GM18873 (cell line): ENCODE measurements around the gene CYP24A1.

ENCODE experiments used
- ATAC-seq: cut with Tn5 transposase; IDR thresholded peaks from one replicate; pipeline ENCODE4 v1.9.1; 2021; ENCODE audit warnings: mild to moderate bottlenecking, moderate library complexity, moderate number of reproducible peaks; ENCODE audit not compliant: unreplicated experiment, low FRiP score

Gene CYP24A1

DNA sequence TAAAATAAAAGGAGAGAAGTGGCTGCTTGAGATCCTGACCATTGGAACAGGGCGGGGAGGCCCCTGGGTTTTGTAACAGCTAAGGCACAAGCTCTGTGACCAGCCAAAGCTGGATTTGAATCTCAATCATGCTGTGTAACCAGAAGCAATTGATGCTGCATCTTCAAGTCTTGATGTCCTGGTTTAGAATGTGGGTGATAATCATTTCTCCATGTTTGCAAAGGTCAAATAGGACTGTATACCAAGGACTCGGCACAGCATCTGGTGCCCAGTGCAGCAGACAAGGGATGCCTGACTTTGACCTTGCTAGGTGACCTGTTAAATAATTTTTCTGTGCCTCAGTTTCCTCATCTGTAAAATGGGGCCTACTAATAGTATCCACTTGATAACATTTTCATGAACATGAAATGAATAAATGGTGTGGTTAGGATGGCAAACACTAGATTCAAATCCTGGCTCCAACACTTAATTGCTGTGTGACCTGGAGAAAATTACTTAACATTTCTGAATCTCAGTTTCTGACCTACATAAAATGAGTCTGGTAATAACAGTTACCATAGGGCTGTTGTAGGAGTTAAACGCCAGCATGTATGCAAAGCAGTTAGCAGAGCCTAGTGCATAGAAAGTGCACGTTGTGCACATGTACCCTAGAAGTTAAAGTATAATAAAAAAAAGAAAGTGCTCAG, 57.1 kb downstream of the CYP24A1 start:
- no peak for ATAC-seq

DNA sequence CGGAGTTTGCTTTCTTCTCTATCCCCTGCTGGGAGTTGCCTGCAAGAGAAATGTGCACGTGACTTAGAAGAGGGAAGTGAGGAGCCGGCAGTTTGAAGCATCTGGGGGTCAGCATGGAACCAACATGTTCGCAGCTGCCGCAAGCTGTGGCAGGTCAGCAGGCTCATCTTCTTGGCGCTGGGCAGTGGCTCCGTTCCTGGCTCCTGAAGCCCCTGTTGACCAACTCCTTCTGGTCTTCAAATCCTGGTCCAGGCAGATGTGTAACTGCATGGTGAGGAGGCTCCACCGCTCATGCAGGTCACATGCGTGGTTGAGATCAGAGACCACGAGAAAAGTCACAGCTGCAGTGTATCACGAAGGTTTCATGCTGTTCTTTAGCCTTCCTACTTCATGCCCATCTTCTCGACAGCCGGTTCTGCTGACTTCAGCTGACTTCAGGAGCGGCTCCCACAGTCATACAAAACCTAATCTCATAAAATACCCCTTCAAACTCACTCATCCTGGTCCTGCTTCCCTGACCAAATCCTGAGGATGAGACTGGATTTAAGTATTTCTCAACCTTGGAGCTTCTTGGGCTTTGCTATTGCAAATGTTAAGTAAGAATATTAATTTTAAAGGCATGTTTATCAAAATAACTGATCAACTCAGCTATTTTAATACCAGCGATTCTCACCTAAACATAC, 58.5 kb downstream of the CYP24A1 start:
- ATAC-seq, result no peak

DNA sequence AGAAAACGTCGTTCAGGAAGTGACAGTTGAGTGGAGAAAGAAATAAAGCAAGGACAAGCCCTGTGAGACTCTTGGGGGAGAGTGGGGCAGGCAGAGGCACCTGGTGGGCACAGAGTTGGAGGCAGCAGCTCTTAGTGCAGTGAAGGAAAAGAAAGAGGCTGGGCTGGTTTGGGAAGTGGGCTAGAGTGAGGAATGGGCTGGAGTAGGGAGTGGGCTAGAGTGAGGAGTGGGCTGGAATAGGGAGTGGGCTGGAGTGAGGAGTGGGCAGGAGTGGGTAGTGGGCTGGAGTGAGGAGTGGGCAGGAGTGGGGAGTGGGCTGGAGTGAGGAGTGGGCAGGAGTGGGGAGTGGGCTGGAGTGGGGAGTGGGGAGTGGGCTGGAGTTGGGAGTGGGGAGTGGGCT, 59.7 kb downstream of the CYP24A1 start:
- ATAC-seq, result no peak

DNA sequence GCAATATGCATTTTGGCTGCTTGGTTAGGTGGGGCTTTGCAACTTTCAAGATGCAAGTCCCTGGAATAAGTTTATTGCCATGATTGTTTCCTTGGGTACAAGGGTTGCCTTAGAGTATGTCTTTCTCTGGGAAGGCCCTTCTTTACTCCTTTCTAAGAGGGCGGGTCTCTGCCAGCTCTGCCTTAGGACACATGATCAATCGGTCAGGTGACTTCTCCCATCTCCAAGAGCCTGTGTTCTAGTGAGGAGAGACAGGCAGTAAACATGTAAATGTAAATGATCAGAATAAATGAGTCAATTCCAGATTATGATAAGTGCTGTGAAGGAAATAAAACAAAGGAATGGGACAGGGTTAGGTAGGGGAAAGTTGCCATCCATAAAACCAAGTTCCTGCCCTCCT, 60.2 kb downstream of the CYP24A1 start:
- ATAC-seq, result no peak

DNA sequence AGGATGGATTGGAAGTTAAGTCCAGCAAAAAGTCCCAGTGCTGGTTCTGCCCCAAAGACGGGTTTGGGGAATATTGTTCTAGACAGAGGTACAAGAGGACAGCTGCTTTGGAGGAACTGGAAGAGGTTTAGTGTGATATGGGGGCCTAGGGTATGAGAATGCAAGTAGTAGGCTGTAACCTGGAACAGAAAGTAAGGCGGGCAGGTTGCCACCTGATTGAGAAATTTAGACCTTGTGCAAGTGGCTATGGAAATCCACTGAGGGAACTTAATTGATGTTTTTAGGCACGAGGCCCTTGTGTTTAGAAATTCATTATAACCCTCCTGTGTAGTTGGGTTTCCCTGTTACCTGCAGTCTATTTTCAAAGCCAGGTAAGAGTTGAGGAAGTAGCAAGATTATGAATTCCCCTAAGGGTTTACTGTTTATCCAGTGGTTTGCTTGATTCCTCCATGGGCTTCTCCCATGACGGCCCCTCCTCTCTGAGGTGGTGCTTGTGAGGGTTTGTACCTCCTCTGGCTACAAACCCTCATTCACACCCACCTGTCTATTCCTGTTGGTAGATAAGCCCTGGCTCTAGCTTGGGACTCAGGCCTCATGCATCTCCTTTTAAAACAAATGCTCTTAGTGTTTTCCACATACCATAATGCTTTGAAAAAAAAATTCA, 61.4 kb downstream of the CYP24A1 start:
- ATAC-seq, result no peak

DNA sequence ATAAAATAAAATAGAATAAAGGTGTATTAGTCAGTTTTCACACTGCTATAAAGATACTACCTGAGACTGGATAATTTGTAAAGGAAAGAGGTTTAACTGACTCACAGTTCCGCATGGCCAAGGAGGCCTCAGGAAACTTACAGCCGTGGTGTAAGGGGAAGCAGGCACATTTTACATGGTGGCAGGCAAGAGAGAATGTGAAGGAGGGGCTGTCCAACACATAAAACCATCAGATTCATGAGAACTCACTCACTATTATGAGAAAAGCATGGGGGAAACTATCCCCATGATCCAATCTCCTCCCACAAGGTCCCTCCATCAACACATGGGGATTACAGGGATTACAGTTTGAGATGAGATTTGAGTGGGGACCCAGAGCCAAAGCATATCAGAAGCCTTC, 62.3 kb downstream of the CYP24A1 start:
- ATAC-seq, result no peak

DNA sequence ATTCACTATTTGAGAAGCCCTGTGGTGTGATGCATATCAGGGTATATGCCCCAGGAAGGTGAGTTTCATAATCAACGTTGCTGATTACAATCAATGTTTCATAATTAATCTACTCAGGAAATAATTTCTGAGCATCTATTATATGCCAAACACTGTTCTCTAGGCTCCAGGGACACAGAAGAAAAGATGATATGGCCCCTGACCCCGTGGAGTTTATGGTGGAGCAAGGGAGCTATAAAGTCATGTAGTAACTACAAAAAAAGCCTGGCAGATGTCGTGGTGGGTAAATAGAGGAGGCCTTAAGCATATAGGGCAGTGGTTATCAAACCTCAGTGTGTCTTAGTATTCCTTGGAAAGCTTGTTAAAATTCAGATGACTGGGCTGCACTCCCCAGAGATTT, 63.3 kb downstream of the CYP24A1 start:
- no peak for ATAC-seq

DNA sequence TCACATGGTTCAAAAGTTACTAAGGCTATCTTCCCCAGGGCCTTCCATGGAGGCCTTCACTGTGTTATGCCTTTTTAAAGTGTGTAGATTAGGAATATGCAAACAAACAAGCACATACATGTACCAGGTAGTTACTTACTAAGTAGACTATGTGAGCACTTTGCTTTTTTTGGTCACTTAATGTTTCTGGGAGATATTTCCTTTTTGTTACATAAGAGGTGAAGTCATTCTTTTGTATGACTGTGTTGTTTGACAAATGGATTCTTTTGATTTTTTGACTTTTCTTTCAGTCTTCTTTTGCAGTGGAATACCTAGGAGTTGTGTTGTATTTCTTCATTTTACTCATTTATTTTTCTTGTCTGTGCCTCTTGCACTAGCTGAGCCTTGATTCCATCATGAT, 63.7 kb downstream of the CYP24A1 start:
- ATAC-seq, result no peak

DNA sequence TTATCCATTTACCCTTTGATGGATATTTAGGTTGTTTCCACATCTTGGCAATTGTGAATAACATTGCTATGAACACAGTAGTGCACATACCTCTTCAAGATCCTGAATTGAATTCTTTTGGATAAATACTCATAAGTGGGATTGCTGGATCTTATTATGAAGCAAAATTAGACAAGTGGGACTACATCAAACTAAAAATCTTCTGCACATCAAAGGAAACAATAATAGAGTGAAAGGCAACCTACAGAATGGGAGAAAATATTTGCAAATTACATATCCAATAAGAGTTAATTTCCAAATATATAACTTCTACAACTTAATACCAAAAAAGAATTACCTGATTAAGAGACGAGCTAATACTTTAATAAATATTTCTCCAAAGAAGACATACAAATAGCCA, 65.0 kb downstream of the CYP24A1 start:
- ATAC-seq, result no peak

DNA sequence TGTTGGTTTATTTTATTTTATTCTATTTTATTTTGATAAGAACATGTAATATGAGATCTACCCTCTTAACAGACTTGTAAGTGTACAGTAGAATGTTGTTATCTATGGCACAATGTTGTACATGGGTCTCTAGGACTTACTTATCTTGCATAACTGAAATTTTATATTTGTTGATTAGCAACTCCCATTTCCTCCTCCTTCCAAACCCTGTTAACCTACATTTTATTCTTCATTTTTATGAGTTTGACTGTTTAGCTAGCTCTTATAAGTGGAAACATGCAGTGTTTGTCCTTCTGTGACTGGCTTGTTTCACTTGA, 65.5 kb downstream of the CYP24A1 start:
- ATAC-seq, result no peak

DNA sequence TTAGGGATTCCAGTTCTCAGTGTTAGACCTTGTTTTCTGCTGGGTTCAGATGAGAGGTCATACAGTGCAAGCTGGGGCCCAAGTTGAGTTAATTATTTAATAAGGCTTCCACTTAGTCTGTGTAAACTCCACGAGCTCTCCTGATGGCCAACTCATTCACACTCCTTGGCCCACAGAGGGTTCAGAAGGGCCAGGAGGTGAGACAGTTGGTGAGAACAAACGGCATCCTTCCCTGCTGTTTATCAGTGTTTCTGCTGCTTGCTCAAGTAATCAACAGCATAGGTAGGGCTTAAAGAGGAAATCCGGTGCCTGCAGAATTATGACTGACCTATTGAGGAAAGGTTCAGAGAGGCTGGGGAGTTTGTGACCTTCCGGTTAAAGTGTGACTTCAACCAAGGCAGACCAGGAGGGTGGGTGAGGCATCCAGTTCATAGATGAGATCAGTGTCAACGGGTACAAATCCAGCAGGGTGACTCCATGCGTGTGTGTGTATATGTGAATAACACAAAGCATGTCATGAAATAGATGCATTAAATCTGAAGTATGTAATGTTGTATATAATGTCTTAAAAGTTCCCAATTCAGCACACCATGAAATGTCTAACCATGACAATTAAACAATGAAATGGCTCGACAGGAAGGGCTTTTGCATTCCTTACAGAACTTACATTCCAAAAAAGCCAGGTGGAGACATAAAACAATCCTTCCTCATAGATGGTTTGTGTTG, 66.0 kb downstream of the CYP24A1 start:
- no peak for ATAC-seq

DNA sequence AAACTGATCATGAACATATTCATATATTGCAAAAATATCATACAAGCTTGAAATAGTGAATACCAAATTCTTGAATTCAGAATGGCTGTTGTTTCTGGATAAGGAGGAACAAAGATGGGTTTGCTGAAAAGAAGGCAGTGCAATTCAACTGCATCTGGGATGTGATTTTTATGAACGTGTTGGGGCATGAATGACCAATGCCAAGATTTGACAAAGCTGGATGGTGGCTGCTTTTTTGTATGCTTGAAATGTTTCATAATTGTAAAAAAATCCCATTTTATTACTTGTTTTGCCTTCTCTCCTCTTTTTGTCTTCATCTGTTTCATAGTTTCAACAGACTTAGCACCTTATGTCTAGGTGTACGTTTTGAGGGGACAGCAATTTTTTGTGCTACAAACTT, 66.6 kb downstream of the CYP24A1 start:
- ATAC-seq, result no peak

DNA sequence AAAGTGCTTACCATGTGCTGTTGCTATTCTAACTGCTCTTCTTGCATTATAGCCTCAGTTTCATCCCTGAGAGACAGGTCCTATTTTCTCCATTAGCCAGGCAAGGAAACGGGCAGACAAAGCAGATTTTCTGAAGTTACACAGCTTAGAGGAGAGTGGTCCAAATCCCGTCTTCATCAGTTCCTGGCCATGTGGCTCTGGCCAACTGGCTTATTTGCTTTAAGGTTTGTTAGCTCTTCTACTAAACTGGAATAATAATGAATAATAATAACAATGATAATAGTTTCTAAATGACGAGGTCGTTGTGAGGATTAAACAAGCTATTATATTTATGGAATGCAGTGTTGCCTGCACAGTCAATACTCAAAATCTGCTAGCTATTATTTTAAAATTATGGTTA, 67.6 kb downstream of the CYP24A1 start:
- ATAC-seq, result no peak

DNA sequence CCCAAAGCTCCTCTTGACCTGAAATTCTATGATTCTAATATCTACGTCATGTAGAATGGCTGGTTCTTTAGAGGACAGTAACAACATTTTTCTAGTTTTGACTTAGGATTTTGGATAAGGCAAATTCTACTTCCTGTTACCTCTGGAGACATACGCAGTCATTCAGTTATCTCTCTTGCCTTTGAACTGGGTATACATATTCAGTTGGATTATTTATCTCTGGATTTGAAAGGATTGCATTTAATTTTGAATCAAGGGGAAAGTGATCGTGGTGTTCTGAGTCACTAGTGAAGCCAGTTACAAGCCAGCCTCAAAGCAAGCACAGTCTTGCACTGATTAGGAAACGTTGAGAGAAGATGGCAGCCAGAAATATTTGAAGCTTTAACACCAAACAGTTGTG, 68.1 kb downstream of the CYP24A1 start:
- ATAC-seq, result no peak

DNA sequence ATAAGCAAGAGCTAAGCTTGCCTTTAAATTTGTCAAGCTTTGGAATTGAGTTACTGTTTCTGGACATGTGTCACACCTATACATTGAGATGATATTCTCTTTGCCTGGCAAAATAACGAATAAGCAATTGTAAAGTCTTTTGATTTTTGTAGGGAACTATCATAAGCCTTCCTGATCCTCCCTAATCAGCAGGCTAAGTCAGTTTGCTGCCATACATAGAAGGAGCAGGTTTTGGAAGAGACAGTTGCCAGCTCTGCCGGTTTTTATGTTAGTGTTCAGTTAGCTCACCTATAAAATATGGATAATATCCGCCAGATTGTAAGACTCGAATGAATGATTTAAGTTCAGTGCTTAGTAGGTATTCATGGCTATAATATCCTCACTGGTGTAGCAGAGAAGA, 69.0 kb downstream of the CYP24A1 start:
- ATAC-seq, result no peak

DNA sequence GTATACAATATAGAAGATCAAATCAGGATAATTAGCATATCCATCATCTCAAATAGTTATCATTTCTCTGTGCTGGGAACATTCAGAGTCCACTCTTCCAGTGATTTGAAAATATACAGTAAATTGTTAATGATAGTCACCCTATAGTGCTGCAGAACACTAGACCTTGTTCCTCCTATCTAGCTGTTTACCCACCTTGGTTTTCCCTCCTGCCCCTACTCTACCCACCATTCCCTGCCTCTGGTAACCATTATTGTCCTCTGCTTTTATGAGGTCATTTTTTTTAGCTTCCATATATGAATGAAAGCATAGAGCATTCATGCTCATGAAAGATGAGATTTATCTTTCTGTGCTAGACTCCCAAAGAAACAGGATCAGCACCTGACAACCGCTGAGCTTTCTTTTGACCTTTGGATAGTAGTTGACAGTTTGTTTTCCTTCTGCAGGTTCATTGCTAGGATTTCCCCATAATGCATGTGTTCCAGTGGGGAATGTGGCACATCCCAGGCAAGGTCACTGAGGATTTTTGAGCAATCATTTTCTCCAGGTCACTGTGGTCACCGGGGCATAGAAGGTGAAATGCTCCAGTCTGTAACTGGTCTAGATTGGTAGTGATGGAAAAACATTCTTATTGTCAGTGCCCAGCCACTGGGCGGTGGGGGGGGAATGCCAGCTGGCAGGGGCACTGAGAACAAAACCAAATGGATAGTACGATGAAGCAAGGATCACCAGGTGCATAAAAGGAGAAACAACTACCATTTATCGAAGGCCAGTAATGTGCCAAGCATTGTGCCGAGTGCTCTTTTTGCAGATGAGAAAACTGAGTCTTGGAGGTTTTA, 69.8 kb downstream of the CYP24A1 start:
- no peak for ATAC-seq
